Measurements from ENCODE around the gene FTH1. TPM values are rescaled to one million over a fixed set of nuclear protein-coding genes. Genes with fewer than 3 reads are reported as not detected.

Gene FTH1
- total RNA-seq (2022; extraction: Qiagen RNA extraction) = 9,641 to 22,049 TPM (median 20,385 TPM) in 5 replicates

GRCh38 chr11:61967116-61967923, at the start of gene FTH1:
Gene FTH1 (minus strand): TSS chr11:61967634. CDS start chr11:61967425, 209 bp downstream.

DNA sequence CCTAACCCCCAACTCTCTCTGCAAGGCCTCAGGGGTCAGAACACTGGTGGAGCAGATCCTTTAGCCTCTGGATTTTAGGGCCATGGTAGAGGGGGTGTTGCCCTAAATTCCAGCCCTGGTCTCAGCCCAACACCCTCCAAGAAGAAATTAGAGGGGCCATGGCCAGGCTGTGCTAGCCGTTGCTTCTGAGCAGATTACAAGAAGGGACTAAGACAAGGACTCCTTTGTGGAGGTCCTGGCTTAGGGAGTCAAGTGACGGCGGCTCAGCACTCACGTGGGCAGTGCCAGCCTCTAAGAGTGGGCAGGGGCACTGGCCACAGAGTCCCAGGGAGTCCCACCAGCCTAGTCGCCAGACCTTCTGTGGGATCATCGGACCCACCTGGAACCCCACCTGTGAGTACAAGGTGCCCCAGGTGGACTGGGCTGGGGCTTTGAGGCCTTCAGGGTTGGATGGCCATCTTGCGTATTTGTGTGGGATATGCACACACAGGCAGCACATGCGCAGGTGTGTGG, 17.3 kb downstream of the FTH1 start, which contains the start of gene BEST1:
TSS of gene BEST1 (plus strand) at position 317 of the 513 bp plus-strand sequence. CDS start 1,456 bp downstream, outside the sequence.

DNA sequence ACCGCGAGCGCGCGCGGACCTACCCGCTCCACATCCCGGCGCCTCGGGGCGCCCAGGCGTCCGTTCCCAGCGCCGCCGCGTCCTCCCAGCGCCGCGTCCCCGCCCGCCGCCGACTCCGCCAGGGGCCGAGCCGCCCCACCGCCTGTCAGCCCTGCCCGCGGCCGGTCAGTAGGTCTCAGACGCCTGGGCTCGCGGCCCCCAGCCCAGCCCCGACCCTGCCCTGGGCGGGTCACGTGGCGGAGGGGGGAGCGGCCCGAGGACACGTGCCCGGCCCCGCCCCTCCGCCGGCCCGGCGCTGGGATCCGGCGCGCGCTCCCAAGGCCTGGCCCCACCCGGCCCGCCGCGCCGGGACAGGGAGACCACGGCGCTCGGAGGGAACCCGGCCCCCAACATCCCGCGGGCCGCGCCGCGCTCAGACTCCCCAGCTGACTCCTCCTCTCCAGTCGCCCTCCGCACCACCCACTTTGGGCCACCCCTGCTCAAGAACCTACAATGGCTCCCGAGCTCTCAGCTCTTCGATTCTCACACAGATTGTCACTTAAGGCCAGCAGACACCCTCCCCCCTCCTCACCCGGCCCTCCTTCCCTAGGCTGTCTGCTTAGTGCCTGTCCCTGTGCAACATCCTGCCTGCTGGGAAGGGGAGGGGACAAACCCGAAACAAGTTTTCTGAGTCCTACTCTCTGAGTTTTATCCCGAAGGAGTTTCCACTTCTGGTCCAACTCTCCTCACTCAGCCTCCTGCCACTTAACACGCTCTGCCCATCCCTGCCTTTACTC, 49.9 kb downstream of the FTH1 start, which contains the start of gene RAB3IL1:
TSS of gene RAB3IL1 (minus strand) at position 233 of the 776 bp plus-strand sequence. CDS start at position 34, 199 bp downstream.

Other genes with a start within 250 kb of the FTH1 start
- gene MYRF, start 215.0 kb downstream of the FTH1 start, total RNA-seq (2022; extraction: Qiagen RNA extraction) = 15.2 to 19.2 TPM (median 18.1 TPM) in 5 replicates
- 211 to 237 TPM (median 223 TPM) in 5 replicates for gene TMEM258, start 175.0 kb downstream of the FTH1 start, total RNA-seq (2022; extraction: Qiagen RNA extraction)
- gene FEN1, start 174.7 kb downstream of the FTH1 start, total RNA-seq (2022; extraction: Qiagen RNA extraction) = 88.3 to 102 TPM (median 93.5 TPM) in 5 replicates
- gene FADS1, start 150.6 kb downstream of the FTH1 start, total RNA-seq (2022; extraction: Qiagen RNA extraction) = 190 to 240 TPM (median 225 TPM) in 5 replicates
- 378 to 446 TPM (median 411 TPM) in 5 replicates for gene FADS2, start 139.3 kb downstream of the FTH1 start, total RNA-seq (2022; extraction: Qiagen RNA extraction)
- gene FADS3, start 76.1 kb downstream of the FTH1 start, total RNA-seq (2022; extraction: Qiagen RNA extraction) = 57.6 to 92.9 TPM (median 87.8 TPM) in 5 replicates
- gene RAB3IL1, start 50.1 kb downstream of the FTH1 start, total RNA-seq (2022; extraction: Qiagen RNA extraction) = 17.9 to 26.3 TPM (median 22.5 TPM) in 5 replicates
- 2.0 to 4.6 TPM (median 3.9 TPM) in 5 replicates for gene BEST1, start 17.3 kb downstream of the FTH1 start, total RNA-seq (2022; extraction: Qiagen RNA extraction)
- gene INCENP, start 156.4 kb upstream of the FTH1 start, total RNA-seq (2022; extraction: Qiagen RNA extraction) = 44.5 to 52.0 TPM (median 50.4 TPM) in 5 replicates
- gene SCGB1D1, start 222.6 kb upstream of the FTH1 start, total RNA-seq (2022; extraction: Qiagen RNA extraction) = not detected in 5 replicates
- gene SCGB2A1, start 241.0 kb upstream of the FTH1 start, total RNA-seq (2022; extraction: Qiagen RNA extraction) = not detected in 5 replicates